SK-N-DZ (cell line): ENCODE results near the gene RTN4R.

Source experiments
- DNase-seq: peaks from one replicate; pipeline ENCODE4 v3.0.0-alpha.2; 2015; ENCODE audit warnings: low spot score

RTN4R gene

DNA sequence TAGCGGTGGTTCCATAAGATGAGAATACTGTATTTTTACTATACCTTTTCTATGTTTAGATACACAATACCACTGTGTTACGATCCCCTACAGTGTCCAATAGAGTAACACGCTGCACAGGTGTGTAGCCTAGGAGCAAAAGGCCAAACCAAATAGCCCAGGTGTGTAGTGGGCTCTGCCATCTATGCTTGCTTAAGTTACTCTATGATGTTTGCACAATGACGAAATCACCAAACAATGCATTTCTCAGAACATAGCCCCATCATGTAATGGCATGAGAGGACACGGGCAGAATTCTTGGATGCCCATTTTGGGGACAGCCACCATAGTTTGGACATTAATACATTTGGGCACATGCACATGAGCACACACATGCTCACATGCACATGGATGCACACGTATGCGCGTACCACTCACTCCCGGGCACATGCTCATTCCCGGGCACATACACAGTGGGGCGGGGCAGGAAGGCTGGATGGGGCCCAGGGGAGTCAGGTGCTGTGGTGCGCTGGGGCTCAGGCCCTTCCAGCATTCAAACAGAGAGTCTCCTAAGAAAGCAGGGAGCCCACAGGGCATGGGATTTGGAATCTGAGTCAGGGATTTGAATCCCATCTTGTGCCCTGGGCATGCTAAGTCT lies 51.1 kb downstream of the RTN4R start:
- no peak for DNase-seq

GRCh38 chr22:20215742-20216141 lies 52.4 kb downstream of the RTN4R start:
- no peak for DNase-seq

DNA sequence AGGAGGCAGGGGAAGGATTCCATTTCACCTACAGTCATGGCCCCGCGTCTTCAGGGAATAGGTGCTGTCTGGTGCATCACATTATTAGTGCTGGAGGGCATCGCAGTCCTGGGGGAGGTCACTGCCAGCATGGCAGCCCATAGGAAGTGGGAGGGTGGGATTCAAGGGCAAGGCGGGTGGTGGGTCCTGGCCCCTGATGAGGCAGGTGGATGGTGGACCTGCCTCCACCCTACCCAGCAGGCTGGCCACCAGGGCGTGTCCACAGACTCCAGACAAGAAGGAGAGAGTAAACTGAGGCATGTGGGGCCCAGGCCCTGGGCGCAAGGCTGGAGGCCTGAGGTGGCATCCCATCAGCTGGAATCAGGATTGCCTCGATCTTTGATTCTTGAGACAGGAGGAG lies 53.3 kb downstream of the RTN4R start:
- no peak for DNase-seq

- DNase-seq, result no peak
These were observed 54.0 kb downstream of the RTN4R start for GRCh38 chr22:20213833-20214708.

DNA sequence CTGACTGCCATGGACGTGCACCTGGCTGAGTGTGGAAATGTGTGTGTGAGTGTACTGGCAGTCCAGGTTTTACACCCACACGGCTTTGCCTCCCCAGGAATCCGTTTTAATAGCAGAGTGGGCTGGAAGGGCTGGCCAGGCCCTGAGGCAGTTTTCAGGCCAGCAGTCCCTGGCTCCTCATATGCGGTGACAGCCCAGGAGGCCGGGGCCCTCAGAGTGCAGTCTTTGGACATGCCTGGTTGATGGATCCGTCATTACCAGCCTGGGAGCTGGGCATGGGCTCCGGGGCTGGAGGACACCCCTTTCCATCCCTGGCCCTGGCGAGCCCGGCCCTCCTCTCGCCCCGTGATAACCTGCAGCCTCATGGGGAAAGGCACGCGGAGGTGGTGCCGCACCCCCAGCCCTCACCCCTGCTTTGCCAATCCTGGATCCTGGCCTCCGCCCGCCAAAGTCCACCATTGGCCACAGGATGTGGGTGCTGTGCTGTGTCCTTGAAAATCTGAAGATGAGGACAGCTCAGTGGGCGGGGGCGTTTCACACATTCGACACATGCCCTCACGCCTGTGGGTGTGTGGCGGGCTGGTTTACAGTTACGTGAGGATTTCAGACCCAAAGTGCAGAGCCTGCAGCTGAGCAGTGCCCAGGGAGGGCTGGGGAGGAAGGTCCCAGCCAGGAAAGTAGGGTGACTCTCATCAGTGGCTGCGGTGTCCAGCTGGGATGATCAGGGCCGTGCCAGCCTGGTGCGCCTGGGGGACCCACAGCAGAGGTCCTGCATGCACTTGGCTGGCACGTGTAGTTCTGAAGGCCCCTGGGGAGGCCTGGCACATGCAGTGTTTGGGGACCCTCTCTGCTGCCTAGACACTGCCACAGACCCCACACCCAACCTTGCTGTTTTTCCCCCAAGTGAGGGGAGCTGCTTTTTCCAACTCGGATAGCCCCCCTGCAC lies 55.1 kb downstream of the RTN4R start:
- no peak for DNase-seq

DNA sequence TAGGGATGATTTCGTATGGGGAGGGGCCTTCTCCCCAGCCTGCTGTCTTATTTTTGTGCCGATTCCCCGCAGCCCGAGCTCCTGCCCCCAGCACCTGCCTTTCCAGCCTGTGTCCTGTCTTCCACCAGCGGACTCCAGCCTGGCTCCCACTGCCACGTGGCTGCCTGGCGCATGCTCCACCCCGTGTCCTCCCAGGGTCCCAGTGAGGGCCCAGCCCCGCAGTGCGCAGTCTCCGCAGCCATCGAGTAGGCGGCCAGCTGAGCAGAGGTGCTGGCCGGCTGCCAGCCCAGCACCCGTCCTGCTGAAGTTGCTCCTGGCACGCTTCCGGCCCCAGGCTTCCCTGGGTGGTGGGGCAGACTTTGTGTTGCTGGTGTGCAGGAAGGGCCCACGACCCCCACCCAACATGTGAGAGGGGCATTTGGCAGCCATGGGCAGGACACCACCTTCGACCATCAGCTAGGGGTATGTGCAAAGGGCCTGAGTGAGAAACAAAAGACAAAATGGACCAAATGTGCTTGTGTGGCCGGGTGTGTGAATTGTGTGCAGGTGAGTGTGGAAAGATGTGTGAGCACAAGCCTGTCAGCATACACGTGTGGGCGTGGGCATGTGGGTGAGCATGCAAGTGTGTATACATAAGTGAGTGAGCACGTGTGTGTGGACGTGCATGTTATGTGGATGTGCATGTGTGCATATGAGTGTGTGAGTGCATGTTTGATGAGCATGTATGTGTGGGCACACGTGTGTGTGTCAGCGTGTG lies 55.9 kb downstream of the RTN4R start:
- peak; percentile 89 for DNase-seq

GRCh38 chr22:20211409-20211996 lies 56.6 kb downstream of the RTN4R start:
- DNase-seq, result no peak

DNA sequence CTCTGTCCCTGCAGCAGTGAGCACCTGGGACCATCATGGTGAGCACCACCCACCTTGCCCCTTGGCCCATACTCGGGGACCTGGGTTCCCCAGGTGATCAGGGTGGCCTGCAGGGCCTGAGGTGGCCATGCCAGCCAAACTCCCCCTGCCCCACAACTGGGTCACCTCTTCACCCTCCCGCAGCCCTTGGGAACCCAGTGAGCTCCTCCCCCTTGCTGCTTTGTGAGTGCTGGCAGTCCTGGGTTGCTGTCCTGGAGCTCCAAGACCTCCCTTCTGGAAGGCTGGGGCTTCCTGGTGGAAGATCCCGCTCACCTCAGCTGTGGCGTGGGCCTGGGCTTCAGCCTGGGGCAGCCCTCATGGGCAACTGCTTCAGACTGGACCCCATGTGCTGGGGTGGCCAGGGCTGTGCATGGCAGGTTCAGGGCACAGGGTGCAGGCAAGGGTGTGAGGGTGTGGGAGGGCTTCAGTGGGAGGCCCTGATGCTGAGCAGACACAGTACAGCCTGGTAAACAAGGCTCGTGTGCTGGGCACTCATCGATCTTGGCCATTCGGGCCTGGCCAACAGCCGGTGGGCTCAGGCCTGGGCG lies 57.6 kb downstream of the RTN4R start:
- no peak for DNase-seq

- DNase-seq, result no peak
These were observed 58.3 kb downstream of the RTN4R start for GRCh38 chr22:20209761-20210250.

DNA sequence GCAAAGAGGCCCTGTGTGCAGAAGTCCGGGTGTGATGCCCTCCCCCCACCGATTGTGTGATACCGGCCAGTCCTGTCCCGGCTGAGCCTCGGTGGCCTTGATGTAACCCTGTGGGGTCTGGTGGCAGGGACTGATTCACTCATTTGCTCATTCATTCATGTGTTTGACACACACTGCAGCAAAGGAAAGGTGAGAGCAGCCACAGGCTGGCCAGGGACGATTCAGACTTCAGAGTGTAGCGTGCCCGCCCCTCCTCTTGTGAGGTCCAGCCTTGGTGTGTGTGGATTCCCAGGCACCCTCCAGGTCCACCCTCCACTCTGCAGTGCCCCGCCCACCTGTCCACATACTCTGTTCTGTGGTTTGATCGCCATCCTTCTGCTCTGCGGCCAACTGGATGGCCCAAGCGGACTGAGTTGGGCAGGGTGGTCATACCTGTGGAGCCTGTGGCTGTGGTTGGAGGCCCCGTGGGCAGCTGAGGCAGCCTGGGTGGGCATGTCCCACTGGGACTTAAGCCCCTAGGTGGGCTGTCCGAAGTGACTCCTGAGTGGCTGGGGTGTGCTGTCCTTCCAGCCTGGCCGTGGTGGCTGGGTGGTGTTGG lies 59.3 kb downstream of the RTN4R start:
- DNase-seq, result no peak

GRCh38 chr22:20207277-20208025 lies 60.7 kb downstream of the RTN4R start:
- DNase-seq, result no peak

GRCh38 chr22:20206709-20207215 lies 61.4 kb downstream of the RTN4R start:
- no peak for DNase-seq

GRCh38 chr22:20205964-20206708 lies 62.0 kb downstream of the RTN4R start:
- DNase-seq, result peak; percentile 69

DNA sequence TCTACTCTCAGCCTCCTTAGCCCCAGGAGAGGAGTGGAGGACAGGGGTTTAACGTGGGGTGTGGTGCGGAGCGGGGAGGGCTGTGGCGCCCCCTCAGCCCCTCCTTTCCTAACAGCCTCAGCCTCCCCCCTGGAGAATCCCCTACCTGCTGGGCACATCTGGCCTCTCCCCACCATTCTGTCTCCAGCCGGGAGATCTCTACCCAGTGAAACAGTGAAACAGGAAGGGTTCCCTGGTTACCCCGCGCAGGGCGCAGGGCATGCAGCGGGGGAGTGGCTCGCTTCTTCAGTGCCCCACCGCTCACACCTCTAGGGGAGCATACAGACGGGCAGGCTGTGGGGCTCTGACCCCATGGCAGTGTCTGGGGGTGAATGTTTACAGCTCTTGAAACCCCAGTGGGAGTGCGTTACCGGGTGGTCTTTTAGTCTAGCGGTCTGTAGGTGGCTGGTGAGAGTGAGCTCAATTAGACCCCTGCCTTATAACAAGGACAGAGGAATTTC lies 62.6 kb downstream of the RTN4R start:
- no peak for DNase-seq

DNA sequence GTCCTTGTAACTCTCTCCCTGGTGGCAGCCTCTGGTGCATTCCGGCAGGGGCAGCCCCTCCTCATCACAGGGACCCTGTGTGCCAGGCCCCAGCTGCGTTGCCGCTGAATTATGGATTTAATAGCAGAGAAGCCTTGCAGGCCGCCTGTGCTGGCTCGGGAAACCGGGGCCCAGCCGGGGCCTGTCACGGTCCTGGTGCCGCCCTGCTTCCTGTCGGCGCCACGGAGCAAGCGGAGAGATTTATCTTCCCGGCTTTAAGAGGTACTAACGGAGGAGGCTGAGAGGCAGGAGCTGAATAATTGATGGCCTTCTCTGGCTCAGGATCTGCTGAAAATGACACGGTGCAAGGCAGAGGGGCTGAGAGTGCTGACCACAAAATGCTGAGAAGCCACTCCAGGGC lies 63.3 kb downstream of the RTN4R start:
- DNase-seq, result no peak

DNA sequence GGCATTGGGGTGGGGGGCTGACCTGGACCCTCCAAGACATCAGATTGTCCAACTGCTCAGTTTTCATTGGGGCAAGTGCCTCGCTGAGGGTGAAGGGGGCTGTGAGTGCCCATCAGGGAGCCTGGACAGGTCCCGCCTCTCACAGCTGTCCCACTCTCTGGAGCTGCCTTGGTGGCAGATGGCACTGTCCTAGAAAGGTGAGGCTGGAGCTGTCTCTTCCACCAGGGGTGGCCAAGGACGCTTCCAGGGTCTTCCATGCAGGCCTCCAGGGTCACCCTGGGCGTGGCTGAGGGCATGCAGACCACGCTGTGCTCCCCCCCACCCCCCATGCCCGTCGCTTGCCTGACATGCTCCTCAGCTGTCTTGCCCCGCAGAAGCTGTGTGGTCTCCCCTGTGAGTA lies 63.8 kb downstream of the RTN4R start:
- DNase-seq, result no peak

- no peak for DNase-seq
These were observed 64.4 kb downstream of the RTN4R start for GRCh38 chr22:20203552-20204201.
